Gastroesophageal sphincter (tissue), 3 donors: ENCODE results near the gene C3AR1.

ENCODE experiments used
- POLR2A ChIP-seq, 2 donors: fragments of 450-650 bp; IDR thresholded peaks; one replicate each; pipeline ENCODE4 v1.6.1; 2017; ENCODE audit warnings: antibody characterized with exemption in 2 of 2, mild to moderate bottlenecking in 2 of 2, moderate library complexity in 1 of 2
- TF ChIP-seq, protein P1 (sequence below), 4 experiments: fragments of 200-600 bp in 2 of 4; fragments of 450-650 bp in 2 of 4; sonication (generic) in 1 of 4; IDR thresholded peaks; one replicate each; pipeline ENCODE4 v1.5.1; 2017 to 2019; ENCODE audit warnings: antibody characterized with exemption in 4 of 4, mild to moderate bottlenecking in 2 of 4, moderate library complexity in 2 of 4

DNA sequence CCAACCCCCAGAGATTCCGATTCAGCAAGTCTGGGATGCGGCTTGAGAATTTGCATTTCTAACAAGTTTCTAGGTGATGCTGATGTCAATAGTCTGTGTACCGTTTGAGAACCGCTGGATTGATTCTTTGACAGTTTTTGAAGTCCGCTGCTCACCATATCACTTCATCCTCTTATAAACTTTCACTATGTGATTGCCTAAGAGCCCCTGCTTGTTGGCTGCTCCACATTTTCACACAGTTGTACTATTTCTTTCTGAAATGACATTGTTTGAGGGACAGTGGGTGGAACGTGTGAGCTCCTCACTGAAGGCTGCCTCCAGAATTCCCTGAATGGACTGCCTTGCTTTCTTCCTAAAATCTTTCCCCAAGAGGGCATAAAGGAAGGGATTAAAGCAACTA, 7.7 kb downstream of the C3AR1 start:
- TF ChIP-seq, protein P1, sequence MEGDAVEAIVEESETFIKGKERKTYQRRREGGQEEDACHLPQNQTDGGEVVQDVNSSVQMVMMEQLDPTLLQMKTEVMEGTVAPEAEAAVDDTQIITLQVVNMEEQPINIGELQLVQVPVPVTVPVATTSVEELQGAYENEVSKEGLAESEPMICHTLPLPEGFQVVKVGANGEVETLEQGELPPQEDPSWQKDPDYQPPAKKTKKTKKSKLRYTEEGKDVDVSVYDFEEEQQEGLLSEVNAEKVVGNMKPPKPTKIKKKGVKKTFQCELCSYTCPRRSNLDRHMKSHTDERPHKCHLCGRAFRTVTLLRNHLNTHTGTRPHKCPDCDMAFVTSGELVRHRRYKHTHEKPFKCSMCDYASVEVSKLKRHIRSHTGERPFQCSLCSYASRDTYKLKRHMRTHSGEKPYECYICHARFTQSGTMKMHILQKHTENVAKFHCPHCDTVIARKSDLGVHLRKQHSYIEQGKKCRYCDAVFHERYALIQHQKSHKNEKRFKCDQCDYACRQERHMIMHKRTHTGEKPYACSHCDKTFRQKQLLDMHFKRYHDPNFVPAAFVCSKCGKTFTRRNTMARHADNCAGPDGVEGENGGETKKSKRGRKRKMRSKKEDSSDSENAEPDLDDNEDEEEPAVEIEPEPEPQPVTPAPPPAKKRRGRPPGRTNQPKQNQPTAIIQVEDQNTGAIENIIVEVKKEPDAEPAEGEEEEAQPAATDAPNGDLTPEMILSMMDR (IDR thresholded peaks at IDR 0.05) = no peak
- no peak for TF ChIP-seq POLR2A (IDR thresholded peaks at IDR 0.05)
